Astrocyte (in vitro differentiated cells and primary cell): ENCODE data around the gene MED15. TPM values are rescaled to one million over a fixed set of nuclear protein-coding genes. Genes with fewer than 3 reads are reported as not detected.
"Not testable (repeated sequence)": the region's sequence is repeated elsewhere in the genome, so short reads cannot be mapped to it uniquely, and the experiment has no call there.

Experiments used
- DNase-seq: peaks from one replicate; pipeline ENCODE4 v3.0.0-alpha.2; 2010; ENCODE audit warnings: low read depth
- FAIRE-seq: peaks from 2 replicates; lab custom pipeline; 2011; peaks lifted over from hg19 to GRCh38; lab: Jason Lieb, UNC
- H2AFZ ChIP-seq: 2 replicates; pipeline ENCODE4 v1.6.0; 2012; ENCODE audit warnings: low read depth, low read length, inconsistent platforms
- H3K27ac ChIP-seq: 2 replicates; pipeline ENCODE4 v1.5.1; 2011; ENCODE audit warnings: low read depth, low read length, inconsistent platforms
- H3K27me3 ChIP-seq: 2 replicates; pipeline ENCODE4 v1.6.0; 2011; ENCODE audit warnings: low read length, inconsistent platforms; ENCODE audit not compliant: insufficient read depth
- H3K36me3 ChIP-seq: 2 replicates; pipeline ENCODE4 v1.5.1; 2011; ENCODE audit warnings: low read length, inconsistent platforms; ENCODE audit not compliant: insufficient read depth
- H3K4me1 ChIP-seq: 2 replicates; pipeline ENCODE4 v1.5.1; 2011; ENCODE audit warnings: low read length, inconsistent platforms; ENCODE audit not compliant: insufficient read depth
- H3K4me2 ChIP-seq: 2 replicates; pipeline ENCODE4 v1.6.0; 2012; ENCODE audit warnings: low read length, inconsistent platforms
- H3K4me3 ChIP-seq: 2 replicates; pipeline ENCODE4 v1.5.1; 2011; ENCODE audit warnings: low read depth, mild to moderate bottlenecking, low read length, inconsistent platforms; ENCODE audit not compliant: insufficient read depth
- H3K79me2 ChIP-seq: 2 replicates; pipeline ENCODE4 v1.6.0; 2012; ENCODE audit warnings: mild to moderate bottlenecking, low read length, inconsistent platforms; ENCODE audit not compliant: insufficient read depth
- H3K9ac ChIP-seq: 2 replicates; pipeline ENCODE4 v1.6.0; 2012; ENCODE audit warnings: mild to moderate bottlenecking, low read length, inconsistent platforms
- H3K9me3 ChIP-seq: 2 replicates; pipeline ENCODE4 v1.5.1; 2012; ENCODE audit warnings: low read depth, mild to moderate bottlenecking, low read length, inconsistent platforms; ENCODE audit not compliant: insufficient read depth
- H4K20me1 ChIP-seq: 2 replicates; pipeline ENCODE4 v1.6.0; 2012; ENCODE audit warnings: low read length, inconsistent platforms; ENCODE audit not compliant: insufficient read depth
- H3K27ac Mint-ChIP-seq: one replicate; pipeline ENCODE4 v1.8.0; 2021; ENCODE audit warnings: mild to moderate bottlenecking, mixed read lengths; ENCODE audit not compliant: unreplicated experiment
- H3K27me3 Mint-ChIP-seq: one replicate; pipeline ENCODE4 v1.8.0; 2021; ENCODE audit warnings: low read depth, mixed read lengths; ENCODE audit not compliant: unreplicated experiment
- H3K36me3 Mint-ChIP-seq: one replicate; pipeline ENCODE4 v1.8.0; 2021; ENCODE audit warnings: low read depth, mixed read lengths; ENCODE audit not compliant: unreplicated experiment
- H3K4me1 Mint-ChIP-seq: one replicate; pipeline ENCODE4 v1.8.0; 2021; ENCODE audit warnings: low read depth, mixed read lengths; ENCODE audit not compliant: unreplicated experiment
- H3K4me3 Mint-ChIP-seq: one replicate; pipeline ENCODE4 v1.8.0; 2021; ENCODE audit warnings: mild to moderate bottlenecking, moderate library complexity, mixed read lengths; ENCODE audit not compliant: unreplicated experiment
- H3K9me3 Mint-ChIP-seq: one replicate; pipeline ENCODE4 v1.8.0; 2021; ENCODE audit warnings: mild to moderate bottlenecking, mixed read lengths; ENCODE audit not compliant: unreplicated experiment
- CTCF ChIP-seq: IDR thresholded peaks from 2 replicates; pipeline ENCODE4 v1.5.1; 2011; ENCODE audit warnings: low read depth, mild to moderate bottlenecking, inconsistent platforms, low read length, moderate library complexity; ENCODE audit not compliant: insufficient read depth
- EZH2 ChIP-seq: IDR thresholded peaks from 2 replicates; pipeline ENCODE4 v1.6.1; 2012; ENCODE audit warnings: mild to moderate bottlenecking, low read length, inconsistent platforms; ENCODE audit not compliant: insufficient read depth
- total RNA-seq: library from RNA; stranded (reverse); gene quantifications from 2 replicates; pipeline ENCODE4 v1.2.1, GENCODE V29; 2021

Gene MED15
- total RNA-seq, 1 donor from 2014 or later = 153 TPM

GRCh38 chr22:20478059-20478458, 29.4 kb upstream of the MED15 start:
- H3K9me3 ChIP-seq, H3K4me1 ChIP-seq, H3K4me2 ChIP-seq, H3K4me3 Mint-ChIP-seq, H3K4me3 ChIP-seq, H3K27ac Mint-ChIP-seq, H3K27me3 Mint-ChIP-seq, H3K9ac ChIP-seq, FAIRE-seq, DNase-seq, H3K27me3 ChIP-seq, H3K36me3 Mint-ChIP-seq, H3K9me3 Mint-ChIP-seq, H3K27ac ChIP-seq, H3K4me1 Mint-ChIP-seq, H3K36me3 ChIP-seq, H3K79me2 ChIP-seq, H2AFZ ChIP-seq: not testable (repeated sequence)
- H4K20me1 ChIP-seq = peaks cover 16% of the 10 kb centered on the region

- no peak for FAIRE-seq
Measured at GRCh38 chr22:20479612-20480196, 27.7 kb upstream of the MED15 start.

DNA sequence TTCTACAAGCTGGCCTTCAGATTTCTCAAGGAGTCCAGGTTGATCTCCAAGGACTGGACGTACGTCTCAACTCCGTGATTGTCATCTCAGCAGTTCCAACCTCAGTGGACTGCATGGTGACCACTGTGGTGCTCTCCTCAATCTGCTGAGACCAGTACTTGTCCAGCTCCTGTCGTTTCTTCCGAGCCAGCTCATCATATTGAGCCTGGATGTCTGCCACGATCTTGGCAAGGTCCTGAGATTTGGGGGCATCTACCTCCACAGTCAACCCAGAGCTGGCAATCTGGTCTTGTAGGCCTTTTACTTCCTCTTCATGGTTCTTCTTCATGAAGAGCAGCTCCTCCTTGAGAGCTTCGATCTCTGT, 24.3 kb upstream of the MED15 start:
- H3K36me3 ChIP-seq, H3K27me3 Mint-ChIP-seq, H3K4me1 ChIP-seq, H3K27ac ChIP-seq, H3K4me3 ChIP-seq, FAIRE-seq, H3K4me1 Mint-ChIP-seq, H3K9me3 Mint-ChIP-seq, H3K9ac ChIP-seq, H3K9me3 ChIP-seq, DNase-seq, H2AFZ ChIP-seq, H3K27me3 ChIP-seq, H3K27ac Mint-ChIP-seq, H3K4me3 Mint-ChIP-seq, H3K79me2 ChIP-seq, H3K4me2 ChIP-seq: not testable (repeated sequence)
- H3K36me3 Mint-ChIP-seq = peaks cover 16% of the 10 kb centered on the region
- peaks cover 13% of the 10 kb centered on the region for H4K20me1 ChIP-seq

More at GRCh38 chr22:20479612-20480196, 27.7 kb upstream of the MED15 start:
- H3K27ac Mint-ChIP-seq = no peak overlapping the region
- Histone ChIP-seq H3K4me3 (no peak overlapping the region), H3K9ac (no peak overlapping the region), H4K20me1 (peaks cover 16% of the 10 kb centered on the region), H2AFZ (no peak overlapping the region), H3K79me2 (no peaks in the 10 kb centered on the region), H3K4me1 (no peaks in the 10 kb centered on the region), H3K27me3 (no peaks in the 10 kb centered on the region), H3K4me2 (no peak overlapping the region), H3K27ac (no peak overlapping the region), H3K9me3 (no peaks in the 10 kb centered on the region), H3K36me3 (peaks cover 2% of the 10 kb centered on the region)
- peaks cover 9% of the 10 kb centered on the region for H3K36me3 Mint-ChIP-seq
- no peak for DNase-seq
- H3K27me3 Mint-ChIP-seq = no peaks in the 10 kb centered on the region
- TF ChIP-seq CTCF = no peak
- TF ChIP-seq EZH2 = no peak
- no peak overlapping the region for H3K4me3 Mint-ChIP-seq
- H3K4me1 Mint-ChIP-seq = no peaks in the 10 kb centered on the region
- H3K9me3 Mint-ChIP-seq = no peaks in the 10 kb centered on the region
